A549 (cell line): ENCODE results near the gene GGTLC2. TPM values are rescaled to one million over a fixed set of nuclear protein-coding genes. Genes with fewer than 3 reads are reported as not detected.

ENCODE experiments used
- ATAC-seq, 2 experiments: fragments of 200-7000 bp in 1 of 2; fragments of >200 bp in 1 of 2; cut with Nextera tagmentation in 1 of 2; cut with Tn5 transposase in 1 of 2; 3 replicates each; pipeline versions ENCODE4 v1.8.0 to v1.9.1; 2018 to 2020; ENCODE audit warnings: mild to moderate bottlenecking in 1 of 2, moderate library complexity in 1 of 2
- CTCF ChIA-PET: fragments of 300-600 bp; sonication (Branson Sonifier 250); formaldehyde crosslinking; extraction: SDS; loops from one replicate; lab custom pipeline; 2021; ENCODE audit warnings: antibody characterized with exemption, inconsistent platforms; lab: Yijun Ruan, JAX
- POLR2A ChIA-PET: fragments of 350-600 bp; formaldehyde crosslinking; extraction: SDS; loops from one replicate; lab custom pipeline; 2021; ENCODE audit warnings: antibody characterized with exemption, inconsistent platforms; lab: Yijun Ruan, JAX
- DNase-seq, 2 experiments: peaks; one replicate each; pipeline versions ENCODE4 v3.0.0 to v3.0.0-alpha.2; 2011 to 2016; ENCODE audit warnings: low read depth in 1 of 2, low spot score in 1 of 2
- FAIRE-seq: peaks from 2 replicates; lab custom pipeline; 2011; peaks lifted over from hg19 to GRCh38; lab: Jason Lieb, UNC
- H3K27ac ChIP-seq, 2 experiments: fragments of >200 bp; sonication (Bioruptor Twin); formaldehyde crosslinking; 3 replicates each; pipeline ENCODE4 v1.5.1; 2016 to 2017
- H3K4me1 ChIP-seq: fragments of >200 bp; sonication (Bioruptor Twin); formaldehyde crosslinking; 3 replicates; pipeline ENCODE4 v1.6.1; 2016
- H3K4me2 ChIP-seq: fragments of >200 bp; sonication (Bioruptor Twin); formaldehyde crosslinking; 3 replicates; pipeline ENCODE4 v1.6.1; 2016
- H3K4me3 ChIP-seq: fragments of >200 bp; sonication (Bioruptor Twin); formaldehyde crosslinking; 3 replicates; pipeline ENCODE4 v1.5.1; 2016
- H3K9me3 ChIP-seq: fragments of >200 bp; sonication (Bioruptor Twin); formaldehyde crosslinking; 3 replicates; pipeline ENCODE4 v1.6.1; 2016
- BCL3 ChIP-seq: fragments of >200 bp; sonication (Bioruptor Twin); formaldehyde crosslinking; IDR thresholded peaks from 3 replicates; pipeline ENCODE4 v1.6.1; 2016
- EHF ChIP-seq: fragments of 250-450 bp; sonication (Bioruptor Pico); IDR thresholded peaks from 2 replicates; pipeline ENCODE4 v1.5.0; 2020; ENCODE audit warnings: mild to moderate bottlenecking
- EHMT2 ChIP-seq: fragments of 200-600 bp; sonication (generic); IDR thresholded peaks from 2 replicates; pipeline ENCODE4 v1.6.1; 2016; ENCODE audit warnings: antibody characterized with exemption, low read depth, mild to moderate bottlenecking, moderate library complexity
- EP300 ChIP-seq, 2 experiments: fragments of >200 bp; sonication (Bioruptor Twin); formaldehyde crosslinking; IDR thresholded peaks; 2 replicates in 1 of 2; 3 replicates in 1 of 2; pipeline ENCODE4 v1.6.1; 2016 to 2017
- ESRRA ChIP-seq: fragments of 150-350 bp; IDR thresholded peaks from 2 replicates; pipeline ENCODE4 v1.6.1; 2014; ENCODE audit warnings: mild to moderate bottlenecking, low read length, borderline replicate concordance
- HOXB13 ChIP-seq: fragments of 250-450 bp; sonication (Bioruptor Pico); IDR thresholded peaks from 2 replicates; pipeline ENCODE4 v1.5.0; 2020; ENCODE audit warnings: low read depth, mild to moderate bottlenecking, moderate library complexity
- HOXB5 ChIP-seq: fragments of 250-450 bp; sonication (Bioruptor Pico); IDR thresholded peaks from 2 replicates; pipeline ENCODE4 v1.5.0; 2020; ENCODE audit warnings: mild to moderate bottlenecking, moderate library complexity
- JUN ChIP-seq, 2 experiments: fragments of >200 bp; sonication (Bioruptor Twin); formaldehyde crosslinking; IDR thresholded peaks; 2 replicates in 1 of 2; 3 replicates in 1 of 2; pipeline ENCODE4 v1.6.1; 2016 to 2017
- KDM1A ChIP-seq: fragments of 200-600 bp; sonication (generic); IDR thresholded peaks from 2 replicates; pipeline ENCODE4 v1.6.1; 2016; ENCODE audit warnings: low read depth, mild to moderate bottlenecking
- MAFK ChIP-seq: fragments of 450-650 bp; IDR thresholded peaks from 2 replicates; pipeline ENCODE4 v1.6.1; 2014; ENCODE audit not compliant: partially characterized antibody
- MAX ChIP-seq: IDR thresholded peaks from 2 replicates; pipeline ENCODE4 v1.6.1; 2012
- POLR2A ChIP-seq: IDR thresholded peaks from 2 replicates; pipeline ENCODE4 v1.6.1; 2012; ENCODE audit warnings: mild to moderate bottlenecking, low read length
- RFX5 ChIP-seq: fragments of 450-650 bp; IDR thresholded peaks from 2 replicates; pipeline ENCODE4 v1.7.1; 2014; ENCODE audit warnings: antibody characterized with exemption, mild to moderate bottlenecking, moderate library complexity
- SMC3 ChIP-seq: fragments of >200 bp; sonication (Bioruptor Twin); formaldehyde crosslinking; IDR thresholded peaks from 3 replicates; pipeline ENCODE4 v1.6.1; 2018; ENCODE audit warnings: inconsistent platforms
- ZFP36 ChIP-seq: fragments of 450-650 bp; IDR thresholded peaks from 2 replicates; pipeline ENCODE4 v1.6.1; 2014; ENCODE audit warnings: borderline replicate concordance; ENCODE audit not compliant: partially characterized antibody
- WGBS: methylation state at CpG from one replicate; pipeline ENCODE4 v1.1.6; 2017; ENCODE audit errors: missing lambda C conversion rate; 5-methylcytosine and 5-hydroxymethylcytosine counted together
- polyA plus RNA-seq, 4 experiments: library from polyadenylated mRNA; depleted of rRNA in 3 of 4; stranded (reverse); fragments of >200 nt; fragmentation: RNase III in 1 of 4; extraction: RNeasy Plus Mini Kit Qiagen cat#74134 plus additional on column Dnase treatment in 1 of 4; gene quantifications; 2 replicates in 3 of 4; 3 replicates in 1 of 4; pipeline ENCODE4 v1.2.3, GENCODE V29; 2011 to 2017
- TF ChIP-seq, protein P1 (sequence below): fragments of 200-600 bp; sonication (generic); IDR thresholded peaks from 2 replicates; pipeline ENCODE4 v1.6.1; 2016; ENCODE audit warnings: antibody characterized with exemption, mild to moderate bottlenecking, moderate library complexity

The GGTLC2 gene
- polyA plus RNA-seq, 2 of the 4 experiments (the other 2 are of a cell fraction) = not detected

- POLR2A ChIA-PET = no interaction called here
- no peak for FAIRE-seq
Observed at GRCh38 chr22:22674467-22674866, 30.1 kb downstream of the GGTLC2 start.

DNA sequence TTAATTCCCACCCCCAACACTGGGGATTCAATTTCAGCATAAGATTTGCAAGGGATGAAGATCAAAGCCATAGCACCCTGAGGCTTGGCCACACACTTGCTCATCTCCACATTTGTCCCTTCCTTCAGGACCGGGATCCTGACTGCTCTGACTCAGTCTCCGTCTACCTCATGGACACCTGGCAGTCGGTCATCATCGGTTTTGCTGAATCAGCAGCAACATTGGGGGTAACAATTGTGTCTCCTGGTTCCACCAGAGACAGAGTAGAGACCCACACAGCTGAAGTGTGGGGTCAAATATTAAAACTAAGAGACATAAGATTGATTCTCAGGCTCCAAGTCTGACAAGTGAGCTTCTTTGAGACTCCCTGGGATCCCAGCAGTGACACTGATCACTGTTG lies 34.6 kb downstream of the GGTLC2 start:
- H3K4me1 ChIP-seq = peaks cover 29% of the 10 kb centered on the region

More at GRCh38 chr22:22674467-22674866, 30.1 kb downstream of the GGTLC2 start:
- Histone ChIP-seq H3K4me2 (no peak overlapping the region), H3K9me3 (peaks cover 12% of the 10 kb centered on the region; the same call in 2 of the 3 replicates)
- no peak for TF ChIP-seq KDM1A
- no peak for TF ChIP-seq ZFP36
- TF ChIP-seq, protein P1, sequence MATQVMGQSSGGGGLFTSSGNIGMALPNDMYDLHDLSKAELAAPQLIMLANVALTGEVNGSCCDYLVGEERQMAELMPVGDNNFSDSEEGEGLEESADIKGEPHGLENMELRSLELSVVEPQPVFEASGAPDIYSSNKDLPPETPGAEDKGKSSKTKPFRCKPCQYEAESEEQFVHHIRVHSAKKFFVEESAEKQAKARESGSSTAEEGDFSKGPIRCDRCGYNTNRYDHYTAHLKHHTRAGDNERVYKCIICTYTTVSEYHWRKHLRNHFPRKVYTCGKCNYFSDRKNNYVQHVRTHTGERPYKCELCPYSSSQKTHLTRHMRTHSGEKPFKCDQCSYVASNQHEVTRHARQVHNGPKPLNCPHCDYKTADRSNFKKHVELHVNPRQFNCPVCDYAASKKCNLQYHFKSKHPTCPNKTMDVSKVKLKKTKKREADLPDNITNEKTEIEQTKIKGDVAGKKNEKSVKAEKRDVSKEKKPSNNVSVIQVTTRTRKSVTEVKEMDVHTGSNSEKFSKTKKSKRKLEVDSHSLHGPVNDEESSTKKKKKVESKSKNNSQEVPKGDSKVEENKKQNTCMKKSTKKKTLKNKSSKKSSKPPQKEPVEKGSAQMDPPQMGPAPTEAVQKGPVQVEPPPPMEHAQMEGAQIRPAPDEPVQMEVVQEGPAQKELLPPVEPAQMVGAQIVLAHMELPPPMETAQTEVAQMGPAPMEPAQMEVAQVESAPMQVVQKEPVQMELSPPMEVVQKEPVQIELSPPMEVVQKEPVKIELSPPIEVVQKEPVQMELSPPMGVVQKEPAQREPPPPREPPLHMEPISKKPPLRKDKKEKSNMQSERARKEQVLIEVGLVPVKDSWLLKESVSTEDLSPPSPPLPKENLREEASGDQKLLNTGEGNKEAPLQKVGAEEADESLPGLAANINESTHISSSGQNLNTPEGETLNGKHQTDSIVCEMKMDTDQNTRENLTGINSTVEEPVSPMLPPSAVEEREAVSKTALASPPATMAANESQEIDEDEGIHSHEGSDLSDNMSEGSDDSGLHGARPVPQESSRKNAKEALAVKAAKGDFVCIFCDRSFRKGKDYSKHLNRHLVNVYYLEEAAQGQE = no peak
- no peak for TF ChIP-seq POLR2A
- TF ChIP-seq EP300 (IDR thresholded peaks at IDR 0.05) = no peak
- TF ChIP-seq EHMT2 = no peak
- TF ChIP-seq BCL3 = no peak
- TF ChIP-seq HOXB13 (CRISPR knock-in tag) = no peak
- TF ChIP-seq, all 56 proteins: peak for 0
- ATAC-seq = no peak
- no peaks in the 10 kb centered on the region for H3K4me1 ChIP-seq
- no peak overlapping the region for H3K4me3 ChIP-seq
- no peak overlapping the region for H3K27ac ChIP-seq
- WGBS = 83% methylated on average over 4 of the region's 4 CpGs
- DNase-seq = no peak
- CTCF ChIA-PET = interaction anchor here (0.7 to 3.0 kb wide), 4 partner anchors 8 to 425 kb away, joined by 3 to 13 read pairs (median 4); no protein-coding TSS in a partner anchor

GRCh38 chr22:22680396-22680795 lies 36.0 kb downstream of the GGTLC2 start:
- FAIRE-seq = no peak
- CTCF ChIA-PET = interaction anchor here (0.6 to 2.2 kb wide), 3 partner anchors 9 to 198 kb away, joined by 3 to 6 read pairs (median 4); no protein-coding TSS in a partner anchor

More for the DNA sequence above, 34.6 kb downstream of the GGTLC2 start:
- Histone ChIP-seq H3K4me2 (no peak overlapping the region), H3K27ac (no peak overlapping the region), H3K4me3 (no peak overlapping the region), H3K9me3 (no peaks in the 10 kb centered on the region)
- DNase-seq (no peak), FAIRE-seq (no peak), ATAC-seq (no peak)
- 71% methylated on average over 4 of the region's 4 CpGs for WGBS
- TF ChIP-seq, protein P1 = no peak
- TF ChIP-seq MAFK = peak; percentile 72
- POLR2A ChIA-PET = no interaction called here
- CTCF ChIA-PET = interaction anchor here (0.9 to 2.2 kb wide), 2 partner anchors 9 to 12 kb away, joined by 3 to 6 read pairs; no protein-coding TSS in a partner anchor

More at GRCh38 chr22:22680396-22680795, 36.0 kb downstream of the GGTLC2 start:
- Histone ChIP-seq H3K4me1 (peaks cover 43% of the 10 kb centered on the region), H3K4me3 (no peak overlapping the region), H3K9me3 (no peaks in the 10 kb centered on the region), H3K27ac (no peak overlapping the region), H3K4me2 (no peak overlapping the region)
- no peak for DNase-seq
- TF ChIP-seq HOXB5 (CRISPR knock-in tag) (no peak), SMC3 (no peak), ESRRA (no peak), RFX5 (no peak), BCL3 (no peak), JUN (IDR thresholded peaks at IDR 0.05) (no peak), MAX (no peak), KDM1A (no peak), EHF (CRISPR knock-in tag) (no peak)
- WGBS = 84% methylated on average over 4 of the region's 4 CpGs
- POLR2A ChIA-PET = no interaction called here
- ATAC-seq = no peak
